Activated naive CD4-positive, alpha-beta T cell treated with anti-CD3 and anti-CD28 coated beads, Interleukin-2, amount 50 U/mL, for 24 hours (primary cell): ENCODE results near the gene PDXK.
"Not testable (repeated sequence)": the region's sequence is repeated elsewhere in the genome, so short reads cannot be mapped to it uniquely, and the experiment has no call there.

Experiments used
- H3K27ac Mint-ChIP-seq: one replicate; pipeline ENCODE4 v1.8.0; 2021; ENCODE audit warnings: mild to moderate bottlenecking, mixed read lengths
- H3K27me3 Mint-ChIP-seq: one replicate; pipeline ENCODE4 v1.8.0; 2021; ENCODE audit warnings: mixed read lengths
- H3K36me3 Mint-ChIP-seq: one replicate; pipeline ENCODE4 v1.8.0; 2021; ENCODE audit warnings: mixed read lengths
- H3K4me1 Mint-ChIP-seq: one replicate; pipeline ENCODE4 v1.8.0; 2021; ENCODE audit warnings: mixed read lengths
- H3K4me3 Mint-ChIP-seq: one replicate; pipeline ENCODE4 v1.8.0; 2021; ENCODE audit warnings: mild to moderate bottlenecking, mixed read lengths
- H3K9me3 Mint-ChIP-seq: one replicate; pipeline ENCODE4 v1.8.0; 2021; ENCODE audit warnings: mixed read lengths

PDXK gene

GRCh38 chr21:43718872-43719747 is at the start of gene PDXK:
PDXK (plus strand) TSS chr21:43719129; CDS start chr21:43719295, 166 bp downstream.
- no peaks in the 10 kb centered on the region for H3K9me3 Mint-ChIP-seq

GRCh38 chr21:43669828-43670605 is 48.9 kb upstream of the PDXK start:
- H3K4me3 Mint-ChIP-seq: no peak overlapping the region
- no peak overlapping the region for H3K27ac Mint-ChIP-seq
- no peaks in the 10 kb centered on the region for H3K9me3 Mint-ChIP-seq
- H3K4me1 Mint-ChIP-seq: peaks cover 37% of the 10 kb centered on the region
- H3K36me3 Mint-ChIP-seq: peaks cover 17% of the 10 kb centered on the region
- H3K27me3 Mint-ChIP-seq: no peaks in the 10 kb centered on the region

More at GRCh38 chr21:43718872-43719747, at the start of gene PDXK:
- peak within 1 kb of the TSS; percentile 38 for H3K27ac Mint-ChIP-seq
- H3K4me3 Mint-ChIP-seq: peak within 1 kb of the TSS; percentile 88
- H3K4me1 Mint-ChIP-seq: peaks cover 23% of the 10 kb centered on the region
- H3K36me3 Mint-ChIP-seq: no peaks in the 10 kb centered on the region
- H3K27me3 Mint-ChIP-seq: no peaks in the 10 kb centered on the region

- no peaks in the 10 kb centered on the region for H3K9me3 Mint-ChIP-seq
- H3K27ac Mint-ChIP-seq: no peak overlapping the region
- no peak overlapping the region for H3K4me3 Mint-ChIP-seq
- H3K36me3 Mint-ChIP-seq: peaks cover 26% of the 10 kb centered on the region
- H3K27me3 Mint-ChIP-seq: no peaks in the 10 kb centered on the region
- H3K4me1 Mint-ChIP-seq: peaks cover 21% of the 10 kb centered on the region
Measured at GRCh38 chr21:43675871-43676270, 43.1 kb upstream of the PDXK start.

- peaks cover 21% of the 10 kb centered on the region for H3K4me1 Mint-ChIP-seq
- no peaks in the 10 kb centered on the region for H3K27me3 Mint-ChIP-seq
- H3K27ac Mint-ChIP-seq: no peak overlapping the region
- no peak overlapping the region for H3K4me3 Mint-ChIP-seq
- H3K36me3 Mint-ChIP-seq: peaks cover 26% of the 10 kb centered on the region
- no peaks in the 10 kb centered on the region for H3K9me3 Mint-ChIP-seq
Measured at GRCh38 chr21:43676391-43676790, 42.5 kb upstream of the PDXK start.

- peaks cover 22% of the 10 kb centered on the region for H3K36me3 Mint-ChIP-seq
- peaks cover 15% of the 10 kb centered on the region for H3K4me1 Mint-ChIP-seq
- no peaks in the 10 kb centered on the region for H3K27me3 Mint-ChIP-seq
- no peaks in the 10 kb centered on the region for H3K9me3 Mint-ChIP-seq
- H3K4me3 Mint-ChIP-seq: no peak overlapping the region
- H3K27ac Mint-ChIP-seq: no peak overlapping the region
Measured at GRCh38 chr21:43679951-43680350, 39.0 kb upstream of the PDXK start.

- not testable (repeated sequence) for H3K27ac Mint-ChIP-seq, H3K9me3 Mint-ChIP-seq, H3K27me3 Mint-ChIP-seq, H3K4me3 Mint-ChIP-seq
- peaks cover 15% of the 10 kb centered on the region for H3K4me1 Mint-ChIP-seq
- peaks cover 26% of the 10 kb centered on the region for H3K36me3 Mint-ChIP-seq
Measured at GRCh38 chr21:43680421-43680820, 38.5 kb upstream of the PDXK start.

GRCh38 chr21:43681650-43682049 is 37.3 kb upstream of the PDXK start:
- no peak overlapping the region for H3K27ac Mint-ChIP-seq
- H3K9me3 Mint-ChIP-seq: no peaks in the 10 kb centered on the region
- H3K4me1 Mint-ChIP-seq: peaks cover 15% of the 10 kb centered on the region
- no peak overlapping the region for H3K4me3 Mint-ChIP-seq
- H3K27me3 Mint-ChIP-seq: no peaks in the 10 kb centered on the region
- H3K36me3 Mint-ChIP-seq: peaks cover 32% of the 10 kb centered on the region

- Mint-ChIP-seq H3K27ac (no peak overlapping the region), H3K4me3 (no peak overlapping the region), H3K27me3 (no peaks in the 10 kb centered on the region), H3K9me3 (no peaks in the 10 kb centered on the region), H3K4me1 (peaks cover 6% of the 10 kb centered on the region), H3K36me3 (peaks cover 27% of the 10 kb centered on the region)
Measured at GRCh38 chr21:43684424-43684823, 34.5 kb upstream of the PDXK start.

- Mint-ChIP-seq H3K9me3 (no peaks in the 10 kb centered on the region), H3K4me3 (no peak overlapping the region), H3K36me3 (peaks cover 22% of the 10 kb centered on the region), H3K27me3 (no peaks in the 10 kb centered on the region), H3K4me1 (no peaks in the 10 kb centered on the region), H3K27ac (no peak overlapping the region)
Measured at GRCh38 chr21:43686811-43687565, 31.9 kb upstream of the PDXK start.

- Mint-ChIP-seq H3K4me3 (no peak overlapping the region), H3K36me3 (peaks cover 19% of the 10 kb centered on the region), H3K27me3 (no peaks in the 10 kb centered on the region), H3K4me1 (no peaks in the 10 kb centered on the region), H3K27ac (no peak overlapping the region), H3K9me3 (no peaks in the 10 kb centered on the region)
Measured at GRCh38 chr21:43687566-43688399, 31.1 kb upstream of the PDXK start.

- no peaks in the 10 kb centered on the region for H3K9me3 Mint-ChIP-seq
- no peaks in the 10 kb centered on the region for H3K27me3 Mint-ChIP-seq
- no peaks in the 10 kb centered on the region for H3K4me1 Mint-ChIP-seq
- no peak overlapping the region for H3K27ac Mint-ChIP-seq
- H3K4me3 Mint-ChIP-seq: no peak overlapping the region
- H3K36me3 Mint-ChIP-seq: peaks cover 19% of the 10 kb centered on the region
Measured at GRCh38 chr21:43688906-43689305, 30.0 kb upstream of the PDXK start.

GRCh38 chr21:43689556-43690337 is 29.2 kb upstream of the PDXK start:
- H3K4me3 Mint-ChIP-seq: no peak overlapping the region
- H3K27ac Mint-ChIP-seq: no peak overlapping the region
- H3K27me3 Mint-ChIP-seq: no peaks in the 10 kb centered on the region
- H3K36me3 Mint-ChIP-seq: peaks cover 20% of the 10 kb centered on the region
- no peaks in the 10 kb centered on the region for H3K4me1 Mint-ChIP-seq
- no peaks in the 10 kb centered on the region for H3K9me3 Mint-ChIP-seq

- H3K27me3 Mint-ChIP-seq: no peaks in the 10 kb centered on the region
- H3K27ac Mint-ChIP-seq: no peak overlapping the region
- H3K4me1 Mint-ChIP-seq: peaks cover 2% of the 10 kb centered on the region
- H3K4me3 Mint-ChIP-seq: no peak overlapping the region
- H3K9me3 Mint-ChIP-seq: no peaks in the 10 kb centered on the region
- H3K36me3 Mint-ChIP-seq: peaks cover 18% of the 10 kb centered on the region
Measured at GRCh38 chr21:43690346-43690745, 28.6 kb upstream of the PDXK start.

- Mint-ChIP-seq H3K9me3 (no peaks in the 10 kb centered on the region), H3K27me3 (no peaks in the 10 kb centered on the region), H3K4me1 (peaks cover 4% of the 10 kb centered on the region), H3K36me3 (peaks cover 22% of the 10 kb centered on the region), H3K4me3 (no peak overlapping the region), H3K27ac (no peak overlapping the region)
Measured at GRCh38 chr21:43691086-43691795, 27.7 kb upstream of the PDXK start.
